SK-N-MC (cell line): Measurements from ENCODE around the gene TTN.

Experiments used
- EZH2 ChIP-seq: fragments of 200-600 bp; sonication (generic); IDR thresholded peaks from one replicate; pipeline ENCODE4 v1.6.1; 2017; ENCODE audit warnings: antibody characterized with exemption
- FOXP2 ChIP-seq: optimal IDR thresholded peaks from 2 replicates; pipeline ENCODE3; 2011; ENCODE audit warnings: mild to moderate bottlenecking, moderate library complexity; ENCODE audit not compliant: insufficient read depth; ENCODE audit errors: extremely low read length, control extremely low read depth
- POLR2AphosphoS5 ChIP-seq: IDR thresholded peaks from 2 replicates; pipeline ENCODE4 v1.6.1; 2012; ENCODE audit warnings: mild to moderate bottlenecking, low read depth, low read length, borderline replicate concordance

- TF ChIP-seq EZH2 (no peak), POLR2AphosphoS5 (no peak), FOXP2 (no peak)
Measured at GRCh38 chr2:178827111-178827510, 19.9 kb upstream of the TTN start.
